Spleen (tissue), 7 donors: ENCODE measurements around the gene MRPS11.

Experiments
- POLR2A ChIP-seq, 3 donors: fragments of 450-650 bp; IDR thresholded peaks; one replicate each; pipeline ENCODE4 v1.5.1; 2017; ENCODE audit warnings: antibody characterized with exemption in 3 of 3, mild to moderate bottlenecking in 1 of 3
- POLR2AphosphoS5 ChIP-seq, 3 donors: sonication (generic); formaldehyde crosslinking; IDR thresholded peaks; one replicate each; pipeline ENCODE4 v1.5.1; 2017; ENCODE audit warnings: antibody characterized with exemption in 3 of 3
- TF ChIP-seq, protein P1 (sequence below), 11 experiments: fragments of 200-600 bp in 7 of 11; fragments of 450-650 bp in 4 of 11; sonication (generic) in 4 of 11; IDR thresholded peaks in 8 of 11; conservative IDR thresholded peaks in 3 of 11; 1 replicate in 7 of 11; 2 replicates in 4 of 11; pipeline versions ENCODE4 v1.4.0 to v1.8.0; 2016 to 2021; ENCODE audit warnings: antibody characterized with exemption in 11 of 11, inconsistent platforms in 4 of 11, mild to moderate bottlenecking in 1 of 11
- donor health status: DM: no; HTN: no; CAD: no; lungs with moderate emphysema.
- donor health status: DM: no; HTN: no; CAD: no.
- donor health status: DM: no; HTN: no; CAD: no.

DNA sequence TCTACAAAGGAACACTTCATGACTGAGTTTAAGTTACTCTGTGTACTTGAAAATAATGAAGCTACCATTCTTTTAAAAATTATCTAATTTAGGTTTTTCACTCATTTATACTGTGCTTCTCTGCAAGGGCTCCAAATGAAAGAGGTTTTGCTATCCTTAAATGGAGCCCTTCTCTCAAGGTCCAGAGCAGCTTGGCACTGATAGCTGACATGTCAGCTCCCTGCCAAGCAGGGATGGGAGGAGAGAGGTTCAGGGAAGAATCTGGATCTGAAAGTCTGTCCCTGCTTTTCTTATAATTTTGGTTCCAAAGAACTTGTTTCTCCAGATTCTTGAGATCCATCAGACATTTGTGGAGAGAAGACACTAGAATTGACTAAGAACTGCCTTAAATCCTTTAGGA, 39.1 kb downstream of the MRPS11 start:
- TF ChIP-seq, protein P1, sequence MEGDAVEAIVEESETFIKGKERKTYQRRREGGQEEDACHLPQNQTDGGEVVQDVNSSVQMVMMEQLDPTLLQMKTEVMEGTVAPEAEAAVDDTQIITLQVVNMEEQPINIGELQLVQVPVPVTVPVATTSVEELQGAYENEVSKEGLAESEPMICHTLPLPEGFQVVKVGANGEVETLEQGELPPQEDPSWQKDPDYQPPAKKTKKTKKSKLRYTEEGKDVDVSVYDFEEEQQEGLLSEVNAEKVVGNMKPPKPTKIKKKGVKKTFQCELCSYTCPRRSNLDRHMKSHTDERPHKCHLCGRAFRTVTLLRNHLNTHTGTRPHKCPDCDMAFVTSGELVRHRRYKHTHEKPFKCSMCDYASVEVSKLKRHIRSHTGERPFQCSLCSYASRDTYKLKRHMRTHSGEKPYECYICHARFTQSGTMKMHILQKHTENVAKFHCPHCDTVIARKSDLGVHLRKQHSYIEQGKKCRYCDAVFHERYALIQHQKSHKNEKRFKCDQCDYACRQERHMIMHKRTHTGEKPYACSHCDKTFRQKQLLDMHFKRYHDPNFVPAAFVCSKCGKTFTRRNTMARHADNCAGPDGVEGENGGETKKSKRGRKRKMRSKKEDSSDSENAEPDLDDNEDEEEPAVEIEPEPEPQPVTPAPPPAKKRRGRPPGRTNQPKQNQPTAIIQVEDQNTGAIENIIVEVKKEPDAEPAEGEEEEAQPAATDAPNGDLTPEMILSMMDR (IDR thresholded peaks at IDR 0.05 in 8 of 11, conservative IDR thresholded peaks at IDR 0.05 in 3 of 11) = no peak
- no peak for TF ChIP-seq POLR2AphosphoS5 (IDR thresholded peaks at IDR 0.05)
- TF ChIP-seq POLR2A (IDR thresholded peaks at IDR 0.05) = no peak
